MV-4-11 (cell line): ENCODE data around the gene CHRND.
"Not testable (repeated sequence)": the region's sequence is repeated elsewhere in the genome, so short reads cannot be mapped to it uniquely, and the experiment has no call there.

Experiments used
- DNase-seq: peaks from one replicate; lab custom pipeline; 2025; lab: John Stamatoyannopoulos, UW

Gene CHRND

DNA sequence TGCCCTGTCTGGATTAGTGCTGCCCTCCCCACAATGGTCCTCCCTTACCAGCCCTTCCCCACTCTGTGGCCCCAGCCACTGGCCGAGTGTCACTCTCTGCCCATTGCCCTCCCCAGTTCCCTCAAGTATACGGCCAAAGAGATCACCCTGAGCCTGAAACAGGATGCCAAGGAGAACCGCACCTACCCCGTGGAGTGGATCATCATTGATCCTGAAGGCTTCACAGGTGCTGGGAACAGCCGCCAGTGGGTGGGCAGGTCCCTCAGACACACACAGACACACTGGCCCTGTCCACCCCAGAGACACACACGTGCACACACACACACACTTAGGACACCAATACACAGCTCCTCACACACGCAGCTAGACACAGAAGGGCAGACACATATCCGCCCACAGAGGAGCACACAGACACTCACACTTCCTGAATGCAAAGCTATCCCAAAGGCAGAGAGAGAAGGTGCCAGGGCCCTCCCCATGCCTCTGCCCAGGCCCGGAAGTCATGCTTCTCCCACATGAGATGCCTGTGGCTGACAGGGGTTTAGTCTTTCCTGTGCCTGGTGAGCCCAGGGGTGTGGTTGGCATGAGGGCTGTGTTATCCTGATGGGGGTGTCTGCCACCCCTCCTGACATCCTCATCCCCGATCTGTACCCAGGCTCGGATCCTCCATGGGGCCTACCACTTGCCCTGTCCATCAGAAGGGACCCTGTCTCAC lies 2.9 kb downstream of the CHRND start:
- peak; percentile 50 for DNase-seq

DNA sequence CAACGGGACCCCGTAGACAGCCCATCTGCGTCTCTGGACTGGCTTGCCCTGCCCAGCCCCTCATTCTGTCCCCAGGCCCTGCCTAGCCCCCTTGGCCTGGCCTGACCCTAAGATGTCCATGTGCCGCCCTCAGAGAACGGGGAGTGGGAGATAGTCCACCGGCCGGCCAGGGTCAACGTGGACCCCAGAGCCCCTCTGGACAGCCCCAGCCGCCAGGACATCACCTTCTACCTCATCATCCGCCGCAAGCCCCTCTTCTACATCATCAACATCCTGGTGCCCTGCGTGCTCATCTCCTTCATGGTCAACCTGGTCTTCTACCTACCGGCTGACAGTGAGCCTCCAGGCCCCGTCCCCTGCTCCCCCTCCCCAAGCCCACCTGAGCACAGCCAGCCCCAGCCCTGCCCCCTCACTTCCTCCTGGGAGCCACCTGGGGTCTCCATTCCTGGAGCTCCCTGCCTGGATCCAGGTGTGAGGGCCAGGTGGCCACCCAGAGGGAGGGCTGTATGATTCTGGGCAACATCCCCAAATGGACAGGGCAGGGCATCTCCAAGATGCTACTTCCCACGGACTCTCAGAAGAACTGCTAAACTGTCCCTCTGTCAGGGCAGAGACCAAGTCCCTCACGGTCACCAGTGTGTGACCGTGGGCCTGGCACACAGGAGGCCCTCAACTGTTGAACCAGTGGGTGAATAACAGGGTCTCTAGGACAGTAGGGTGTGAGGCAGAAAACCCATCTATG lies 4.0 kb downstream of the CHRND start:
- DNase-seq = no peak

DNA sequence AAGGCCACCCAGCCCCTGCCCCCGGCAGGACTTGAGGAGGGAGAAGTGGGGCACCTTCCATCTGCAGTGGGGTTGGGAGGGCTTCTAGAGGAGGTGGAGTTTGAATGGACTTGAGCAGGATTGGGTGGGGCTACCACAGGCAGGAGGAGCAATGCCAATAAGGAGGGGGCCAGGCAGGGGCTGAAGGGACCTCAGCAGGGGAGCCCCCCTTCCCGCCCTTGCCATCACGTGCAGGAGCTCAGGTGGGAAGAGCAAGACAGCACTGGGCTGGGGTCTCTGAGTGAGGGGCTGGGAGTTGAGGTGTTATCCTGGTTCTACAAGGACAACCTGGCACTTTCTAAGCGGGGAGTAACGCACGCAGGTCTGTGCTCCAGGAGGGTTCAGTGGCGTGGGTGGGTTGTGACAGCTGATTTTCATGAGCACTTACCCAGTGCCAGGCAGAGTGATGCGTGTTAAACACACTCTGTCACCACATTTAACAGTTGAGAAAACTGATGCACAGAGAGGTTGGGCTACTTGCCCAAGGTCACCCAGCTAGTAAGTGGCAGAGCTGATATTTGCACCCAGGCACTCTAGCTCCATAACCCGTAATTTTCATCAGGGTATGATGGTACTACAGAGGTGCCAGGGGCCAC lies 4.8 kb downstream of the CHRND start:
- DNase-seq = no peak

GRCh38 chr2:232532419-232532818 lies 6.5 kb downstream of the CHRND start:
- DNase-seq = no peak

- DNase-seq = not testable (repeated sequence)
Measured at GRCh38 chr2:232532821-232533220, 6.9 kb downstream of the CHRND start.

DNA sequence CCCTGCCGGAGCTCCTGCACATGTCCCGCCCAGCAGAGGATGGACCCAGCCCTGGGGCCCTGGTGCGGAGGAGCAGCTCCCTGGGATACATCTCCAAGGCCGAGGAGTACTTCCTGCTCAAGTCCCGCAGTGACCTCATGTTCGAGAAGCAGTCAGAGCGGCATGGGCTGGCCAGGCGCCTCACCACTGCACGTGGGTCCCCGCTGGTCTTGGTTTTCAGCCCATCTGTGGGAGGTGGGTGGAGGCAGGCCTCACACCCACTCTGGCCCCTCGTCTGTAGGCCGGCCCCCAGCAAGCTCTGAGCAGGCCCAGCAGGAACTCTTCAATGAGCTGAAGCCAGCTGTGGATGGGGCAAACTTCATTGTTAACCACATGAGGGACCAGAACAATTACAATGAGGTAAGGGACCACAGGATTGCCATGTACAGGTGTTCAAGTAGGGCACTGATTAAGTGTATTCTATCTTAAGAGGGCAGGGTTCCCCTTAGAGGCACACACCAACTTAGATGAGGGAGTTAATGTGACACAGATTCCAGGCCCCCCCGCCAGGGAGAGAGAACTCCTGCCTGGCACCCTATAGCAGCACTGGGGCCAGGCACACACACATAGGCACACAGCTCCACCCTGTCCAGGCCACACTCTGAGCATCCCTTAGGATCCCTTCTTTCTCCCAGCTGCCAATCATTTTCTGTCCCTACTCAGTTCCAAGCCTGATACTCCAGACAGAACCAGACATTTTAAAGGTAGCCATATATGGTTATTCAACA lies 8.2 kb downstream of the CHRND start:
- no peak for DNase-seq

GRCh38 chr2:232534940-232535651 lies 9.1 kb downstream of the CHRND start:
- no peak for DNase-seq

DNA sequence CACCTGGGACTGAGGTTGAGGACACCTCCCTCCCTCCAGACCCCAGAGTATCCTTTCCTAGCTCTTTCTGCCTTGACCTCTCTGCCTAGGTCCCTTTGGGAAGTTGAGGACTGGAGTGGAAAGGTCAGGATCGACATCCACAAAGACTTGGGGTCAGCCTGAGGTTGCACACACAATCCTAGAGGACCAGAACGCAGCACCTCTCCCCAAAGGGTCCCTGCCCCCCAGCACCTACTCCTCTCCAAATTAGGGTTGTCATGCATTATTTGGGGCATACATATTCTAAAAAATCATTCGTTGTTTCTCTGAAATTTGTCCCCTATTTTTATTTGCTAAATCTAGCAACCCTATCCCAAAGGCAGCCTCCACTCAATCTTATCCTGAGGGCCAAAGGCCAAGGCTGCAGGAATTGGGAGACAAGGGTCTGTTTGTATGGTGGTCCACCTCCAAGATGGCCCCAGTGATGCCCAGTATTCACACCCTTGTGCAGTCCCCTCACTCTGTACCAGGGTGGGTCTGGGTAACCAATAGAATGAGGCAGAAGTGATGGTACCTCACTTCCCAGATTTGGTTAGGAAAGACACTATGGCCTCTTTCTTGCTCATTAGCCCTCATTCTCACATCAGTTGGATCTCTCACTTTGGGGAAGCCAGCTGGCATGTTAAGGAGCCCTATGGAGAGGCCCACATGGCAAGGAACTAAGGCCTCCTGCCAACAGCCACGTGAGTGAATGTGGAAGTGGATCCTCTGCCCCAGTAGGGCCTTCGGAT lies 10.0 kb downstream of the CHRND start:
- no peak for DNase-seq

DNA sequence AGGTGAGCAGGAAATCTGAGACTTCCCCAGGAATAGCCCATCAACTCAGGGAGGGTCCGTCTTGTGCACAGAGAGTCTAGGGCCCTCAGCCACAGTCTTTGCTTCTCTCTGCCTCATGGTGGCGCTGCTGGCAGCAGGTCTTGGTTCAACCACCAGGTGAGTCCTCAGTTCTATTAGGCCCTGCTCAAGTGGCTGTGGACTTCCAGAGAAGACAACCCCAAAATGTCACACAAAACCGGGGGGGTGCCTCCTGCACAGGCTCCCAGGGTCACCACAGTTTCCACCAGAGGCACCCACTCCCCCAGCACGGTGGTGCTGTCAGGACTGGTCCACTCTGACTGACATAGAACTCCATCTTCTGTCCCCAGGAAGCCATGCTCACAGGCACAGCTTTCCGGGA lies 11.1 kb downstream of the CHRND start:
- DNase-seq = no peak

DNA sequence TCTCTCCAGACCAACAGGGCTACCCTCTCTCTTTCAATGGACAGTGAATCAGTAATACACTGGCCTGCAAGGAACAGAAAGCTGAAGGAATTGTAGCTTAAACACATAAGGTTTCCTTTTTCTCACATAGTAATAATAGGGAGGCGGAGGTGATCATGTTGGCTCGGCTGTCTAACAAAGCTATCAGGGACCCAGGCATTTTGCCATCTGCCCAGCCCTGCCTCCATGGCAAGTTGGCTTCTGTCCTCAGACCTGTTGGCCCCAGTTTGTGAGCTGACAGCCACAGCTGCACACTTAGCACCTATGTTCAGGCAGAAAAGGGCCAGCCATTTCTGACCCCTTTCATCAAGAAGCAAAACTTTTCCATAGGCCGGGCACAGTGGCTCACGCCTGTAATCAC lies 11.5 kb downstream of the CHRND start:
- no peak for DNase-seq

- DNase-seq = peak; percentile 13
Measured at GRCh38 chr2:232538671-232539070, 12.7 kb downstream of the CHRND start.

DNA sequence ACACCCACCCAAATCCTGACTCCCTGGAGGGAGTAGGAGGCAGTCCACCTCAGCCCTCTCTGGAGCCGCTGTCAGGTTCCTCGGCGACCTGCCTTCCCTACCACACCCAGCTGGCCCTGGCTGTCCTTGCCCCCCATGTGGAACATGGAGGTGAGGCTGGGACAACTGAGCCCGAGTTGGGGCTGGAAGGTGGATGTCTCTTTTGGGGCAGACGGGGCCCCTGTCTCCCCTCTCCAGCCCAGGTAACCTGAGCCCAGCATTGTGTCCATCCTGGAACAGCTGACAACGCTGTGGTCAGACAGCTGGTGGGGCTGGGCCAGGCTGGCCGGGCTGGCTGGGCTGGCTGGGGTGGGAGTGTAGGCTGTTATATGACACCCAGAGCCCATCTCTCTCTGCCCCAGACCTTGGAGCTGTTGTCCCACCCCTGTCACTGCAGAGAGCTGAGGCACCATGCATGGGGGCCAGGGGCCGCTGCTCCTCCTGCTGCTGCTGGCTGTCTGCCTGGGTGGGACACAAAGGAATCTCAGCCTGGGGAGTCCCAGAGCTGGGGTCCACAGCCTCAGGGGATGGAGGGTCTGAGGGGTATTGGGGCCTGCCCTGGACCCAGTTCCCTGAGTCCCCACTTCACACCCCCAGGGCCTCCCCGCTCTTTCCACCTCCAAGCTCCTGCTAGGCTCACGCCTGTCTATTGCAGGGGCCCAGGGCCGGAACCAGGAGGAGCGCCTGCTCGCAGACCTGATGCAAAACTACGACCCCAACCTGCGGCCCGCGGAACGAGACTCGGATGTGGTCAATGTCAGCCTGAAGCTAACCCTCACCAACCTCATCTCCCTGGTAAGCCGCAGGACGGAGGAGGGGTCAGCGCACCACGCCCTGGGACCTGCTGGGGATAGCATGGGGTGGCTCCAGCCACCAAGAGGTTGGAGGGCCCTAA lies 13.6 kb downstream of the CHRND start, which contains the start of gene CHRNG:
CHRNG (plus strand) TSS at position 395 of the 934 bp plus-strand sequence; CDS start at position 451, 56 bp downstream.
- no peak for DNase-seq

- no peak for DNase-seq
Measured at GRCh38 chr2:232540441-232541041, 14.6 kb downstream of the CHRND start.

- DNase-seq = peak; percentile 13
Measured at GRCh38 chr2:232541195-232541960, 15.4 kb downstream of the CHRND start.

DNA sequence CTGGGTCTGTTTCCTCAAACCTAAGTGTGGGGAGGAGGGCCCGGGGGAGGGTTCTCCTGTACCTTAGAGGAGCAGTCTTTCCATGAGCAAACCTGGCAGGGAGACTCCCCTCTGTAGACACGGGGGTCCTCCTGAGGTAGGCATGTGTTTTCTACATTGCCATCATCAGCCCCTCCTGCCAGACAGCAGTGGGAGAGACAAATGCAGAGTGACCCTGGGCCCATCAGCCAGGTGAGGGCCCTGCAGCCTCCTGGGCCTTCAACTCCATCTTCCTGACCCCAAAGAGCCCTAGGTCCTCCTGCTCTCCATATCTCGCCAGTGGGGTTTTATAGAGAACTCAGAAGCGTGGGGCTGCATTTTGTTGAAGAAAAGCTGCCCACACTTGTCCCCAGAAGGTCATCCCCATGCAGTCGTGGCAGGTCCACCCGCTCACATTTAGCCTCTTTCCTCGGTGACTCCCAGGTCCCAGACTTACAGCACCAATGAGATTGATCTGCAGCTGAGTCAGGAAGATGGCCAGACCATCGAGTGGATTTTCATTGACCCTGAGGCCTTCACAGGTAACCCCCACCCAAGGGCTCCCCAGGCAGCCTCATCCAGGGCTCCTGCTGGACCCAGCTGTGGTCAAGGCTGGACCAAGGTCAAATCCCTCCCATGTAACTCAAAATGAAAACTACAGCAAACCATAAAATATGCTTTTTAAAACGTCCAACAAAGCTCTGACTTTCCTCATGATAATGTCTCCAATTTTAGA lies 16.2 kb downstream of the CHRND start:
- no peak for DNase-seq

DNA sequence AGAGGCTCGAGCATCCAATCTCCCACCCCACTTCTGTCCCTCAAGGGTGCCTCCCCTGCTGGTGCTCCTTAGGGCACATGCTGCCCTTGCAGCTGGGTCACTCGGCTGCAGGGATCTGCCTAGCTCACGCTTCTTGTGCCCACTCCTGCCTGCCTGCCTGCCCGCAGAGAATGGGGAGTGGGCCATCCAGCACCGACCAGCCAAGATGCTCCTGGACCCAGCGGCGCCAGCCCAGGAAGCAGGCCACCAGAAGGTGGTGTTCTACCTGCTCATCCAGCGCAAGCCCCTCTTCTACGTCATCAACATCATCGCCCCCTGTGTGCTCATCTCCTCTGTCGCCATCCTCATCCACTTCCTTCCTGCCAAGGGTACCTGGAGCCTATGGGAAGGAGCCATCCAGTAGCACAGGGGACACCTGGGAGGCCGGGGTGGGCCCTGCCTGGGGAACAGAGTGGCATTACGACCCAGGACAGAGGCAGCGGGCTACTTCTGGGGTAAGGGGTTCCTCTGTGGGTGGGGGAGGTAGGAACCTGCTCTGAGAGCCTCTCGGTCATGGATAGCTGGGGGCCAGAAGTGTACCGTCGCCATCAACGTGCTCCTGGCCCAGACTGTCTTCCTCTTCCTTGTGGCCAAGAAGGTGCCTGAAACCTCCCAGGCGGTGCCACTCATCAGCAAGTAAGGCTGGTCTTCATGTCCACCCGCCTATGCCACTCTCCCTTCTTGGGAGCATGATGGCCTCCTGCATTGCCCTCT lies 16.9 kb downstream of the CHRND start:
- DNase-seq = no peak

DNA sequence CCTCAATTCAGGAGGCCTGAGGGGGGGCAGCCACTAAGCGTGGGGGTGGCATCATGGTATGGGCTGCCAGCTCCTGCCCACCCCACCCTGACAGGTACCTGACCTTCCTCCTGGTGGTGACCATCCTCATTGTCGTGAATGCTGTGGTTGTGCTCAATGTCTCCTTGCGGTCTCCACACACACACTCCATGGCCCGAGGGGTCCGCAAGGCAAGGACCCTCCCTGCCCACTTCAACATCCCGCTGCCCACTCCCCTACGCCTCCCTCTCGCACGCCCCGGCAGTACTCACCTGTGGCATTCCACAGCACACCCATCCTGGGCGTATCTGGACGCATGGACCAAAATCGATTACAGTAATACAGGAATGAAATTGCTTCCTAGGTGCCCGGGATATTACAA lies 17.5 kb downstream of the CHRND start:
- DNase-seq = no peak
